ENCODE measurements around the gene PGA4.
"Not testable (repeated sequence)": the region's sequence is repeated elsewhere in the genome, so short reads cannot be mapped to it uniquely, and the experiment has no call there.

PGA4 gene

GRCh38 chr11:61204502-61205059 lies 17.6 kb upstream of the PGA4 start:
- DNase-seq (ENCODE audit: low spot score) = not testable (repeated sequence)

GRCh38 chr11:61207636-61208310 lies 14.4 kb upstream of the PGA4 start:
- not testable (repeated sequence) for DNase-seq (ENCODE audit: low spot score)

- not testable (repeated sequence) for DNase-seq (ENCODE audit: low spot score)
Measured at GRCh38 chr11:61210629-61211028, 11.5 kb upstream of the PGA4 start.

GRCh38 chr11:61211327-61211952 lies 10.7 kb upstream of the PGA4 start:
- not testable (repeated sequence) for DNase-seq (ENCODE audit: low spot score)

GRCh38 chr11:61212202-61212601 lies 9.9 kb upstream of the PGA4 start:
- DNase-seq (ENCODE audit: low spot score) = not testable (repeated sequence)

GRCh38 chr11:61213711-61214324 lies 8.3 kb upstream of the PGA4 start:
- not testable (repeated sequence) for DNase-seq (ENCODE audit: low spot score)

GRCh38 chr11:61218306-61218705 lies 3.8 kb upstream of the PGA4 start:
- not testable (repeated sequence) for DNase-seq (ENCODE audit: low spot score)

- DNase-seq (ENCODE audit: low spot score) = not testable (repeated sequence)
Measured at GRCh38 chr11:61219016-61219415, 3.1 kb upstream of the PGA4 start.

- not testable (repeated sequence) for DNase-seq (ENCODE audit: low spot score)
Measured at GRCh38 chr11:61222692-61223091, 545 bp downstream of the PGA4 start.

- not testable (repeated sequence) for DNase-seq (ENCODE audit: low spot score)
Measured at GRCh38 chr11:61226457-61227137, 4.5 kb downstream of the PGA4 start.

- not testable (repeated sequence) for DNase-seq (ENCODE audit: low spot score)
Measured at GRCh38 chr11:61229458-61229857, 7.3 kb downstream of the PGA4 start.

GRCh38 chr11:61231033-61231432 lies 8.9 kb downstream of the PGA4 start:
- not testable (repeated sequence) for DNase-seq (ENCODE audit: low spot score)

GRCh38 chr11:61231585-61231984 lies 9.4 kb downstream of the PGA4 start:
- DNase-seq (ENCODE audit: low spot score) = not testable (repeated sequence)

GRCh38 chr11:61232548-61233145 lies 10.5 kb downstream of the PGA4 start:
- DNase-seq (ENCODE audit: low spot score) = not testable (repeated sequence)

GRCh38 chr11:61237130-61237529 lies 15.0 kb downstream of the PGA4 start:
- not testable (repeated sequence) for DNase-seq (ENCODE audit: low spot score)

- DNase-seq (ENCODE audit: low spot score) = not testable (repeated sequence)
Measured at GRCh38 chr11:61240288-61240687, 18.1 kb downstream of the PGA4 start.

GRCh38 chr11:61240875-61241274 lies 18.7 kb downstream of the PGA4 start, which contains the start of gene PGA5:
Gene PGA5 (plus strand): TSS chr11:61241175. CDS start chr11:61241227, 52 bp downstream.
- not testable (repeated sequence) for DNase-seq (ENCODE audit: low spot score)

GRCh38 chr11:61241526-61241925 lies 19.4 kb downstream of the PGA4 start:
- DNase-seq (ENCODE audit: low spot score) = not testable (repeated sequence)

GRCh38 chr11:61245284-61245964 lies 23.3 kb downstream of the PGA4 start:
- not testable (repeated sequence) for DNase-seq (ENCODE audit: low spot score)

GRCh38 chr11:61248071-61248470 lies 25.9 kb downstream of the PGA4 start:
- DNase-seq (ENCODE audit: low spot score) = not testable (repeated sequence)

GRCh38 chr11:61249201-61249600 lies 27.1 kb downstream of the PGA4 start:
- DNase-seq (ENCODE audit: low spot score) = not testable (repeated sequence)

All from hematopoietic multipotent progenitor cell treated with erythropoietin and hydrocortisone succinate and interleukin-3 and kit ligand, for 15 days (in vitro differentiated cells).